ENCODE data around the gene DUSP7. TPM values are rescaled to one million over a fixed set of nuclear protein-coding genes. Genes with fewer than 3 reads are reported as not detected.

Gene DUSP7
- polyA plus RNA-seq, 1 of the 3 experiments (the other 2 are of a cell fraction): 25.8 TPM

DNA sequence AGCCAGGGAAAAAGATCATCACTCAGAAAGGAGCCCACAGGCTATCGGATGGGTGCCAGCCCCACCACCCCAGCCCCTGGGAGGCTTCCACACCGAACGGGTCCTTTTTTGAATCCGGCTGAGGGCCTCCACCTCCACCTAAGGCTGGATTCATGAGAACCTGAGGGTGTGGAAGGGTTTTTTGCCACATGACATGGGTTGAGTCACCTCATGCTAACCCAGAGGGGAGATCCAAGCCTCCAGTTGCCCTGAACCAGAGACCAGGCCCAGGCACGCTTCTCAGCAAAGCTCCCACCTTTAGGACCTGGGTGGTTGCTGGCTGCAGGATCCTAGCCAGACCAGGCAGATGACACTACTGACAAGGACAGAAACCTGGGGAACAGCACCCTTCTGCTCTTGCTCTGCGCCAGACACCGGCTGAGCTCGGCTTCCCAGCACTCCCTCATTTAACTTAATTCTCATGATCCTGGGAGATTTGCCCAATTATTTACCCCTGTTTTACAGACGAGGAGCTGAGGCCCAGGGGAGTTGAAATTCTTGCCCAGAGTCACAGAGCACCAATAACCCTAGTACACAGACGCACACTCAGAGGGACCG is 25.6 kb downstream of the DUSP7 start (continued):
- TF ChIP-seq RFX5 (IDR thresholded peaks at IDR 0.05; ENCODE audit: low read length): no peak
- TF ChIP-seq FOSL2 (IDR thresholded peaks at IDR 0.05; ENCODE audit: borderline replicate concordance, low read depth): no peak
- TF ChIP-seq, protein P1, sequence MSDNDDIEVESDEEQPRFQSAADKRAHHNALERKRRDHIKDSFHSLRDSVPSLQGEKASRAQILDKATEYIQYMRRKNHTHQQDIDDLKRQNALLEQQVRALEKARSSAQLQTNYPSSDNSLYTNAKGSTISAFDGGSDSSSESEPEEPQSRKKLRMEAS (IDR thresholded peaks at IDR 0.05; ENCODE audit: low read depth): no peak
- TF ChIP-seq MEF2A (IDR thresholded peaks at IDR 0.05; ENCODE audit: borderline replicate concordance, low read depth): no peak

DNA sequence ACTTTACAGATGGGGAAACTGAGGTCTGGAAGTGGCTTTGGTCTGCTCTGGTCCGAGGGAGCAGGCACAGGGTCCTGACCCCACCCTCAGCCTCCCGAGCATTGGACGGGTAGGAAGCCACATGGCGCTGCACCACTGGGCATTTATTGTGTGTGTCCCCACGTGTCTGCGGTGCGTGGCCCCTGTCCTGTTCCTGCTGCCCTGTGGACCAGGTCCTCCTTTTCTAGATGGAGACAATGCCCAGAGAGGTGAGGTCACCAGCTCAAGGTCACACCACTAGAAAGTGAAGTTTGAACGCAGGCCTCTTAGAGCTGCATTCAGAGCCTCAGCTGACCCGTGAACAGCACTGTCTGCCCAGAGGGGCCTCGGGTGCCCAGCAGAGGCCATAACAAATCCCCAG is 26.8 kb downstream of the DUSP7 start:
- Histone ChIP-seq H3K4me3 (ENCODE audit: low read depth in 2 of 2, low read length in 1 of 2) (no peak overlapping the region), H3K27ac (ENCODE audit: low read depth in 2 of 2, low read length in 1 of 2) (peak overlapping the region in 1 of 2 experiments; percentile 100; a peak in 2 of 4 replicates), H4K20me1 (ENCODE audit: insufficient read depth) (no peaks in the 10 kb centered on the region), H3K9ac (no peak overlapping the region), H2AFZ (ENCODE audit: low read depth) (no peak overlapping the region), H3K4me1 (ENCODE audit: control insufficient read depth in 1 of 2, insufficient read depth in 2 of 2, low read depth in 1 of 2, low read length in 1 of 2) (peaks cover 0 to 83% of the 10 kb centered on the region in 2 experiments; a peak in 2 of 4 replicates), H3K9me2 (no peaks in the 10 kb centered on the region), H3K4me2 (no peak overlapping the region), H3F3A (replicated peaks; ENCODE audit: insufficient read depth) (no peaks in the 10 kb centered on the region), H3K36me3 (replicated peaks in 1 of 2; ENCODE audit: control insufficient read depth in 1 of 2, insufficient read depth in 2 of 2, low read length in 1 of 2) (no peaks in the 10 kb centered on the region), H3K79me2 (ENCODE audit: insufficient read depth) (no peaks in the 10 kb centered on the region), H3K9me3 (no peaks in the 10 kb centered on the region), H3K27me3 (ENCODE audit: insufficient read depth) (no peaks in the 10 kb centered on the region)
- no peak for TF ChIP-seq GATA2 (CRISPR knock-in tag; IDR thresholded peaks at IDR 0.05)
- TF ChIP-seq MXI1 (IDR thresholded peaks at IDR 0.05; ENCODE audit: low read depth, low read length): 0 out of 2 replicates have a peak, but pooled peaks have one; percentile 54
- TF ChIP-seq, protein P2, sequence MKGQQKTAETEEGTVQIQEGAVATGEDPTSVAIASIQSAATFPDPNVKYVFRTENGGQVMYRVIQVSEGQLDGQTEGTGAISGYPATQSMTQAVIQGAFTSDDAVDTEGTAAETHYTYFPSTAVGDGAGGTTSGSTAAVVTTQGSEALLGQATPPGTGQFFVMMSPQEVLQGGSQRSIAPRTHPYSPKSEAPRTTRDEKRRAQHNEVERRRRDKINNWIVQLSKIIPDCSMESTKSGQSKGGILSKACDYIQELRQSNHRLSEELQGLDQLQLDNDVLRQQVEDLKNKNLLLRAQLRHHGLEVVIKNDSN (IDR thresholded peaks at IDR 0.05; ENCODE audit: borderline replicate concordance, low read depth): no peak
- TF ChIP-seq, protein P3, sequence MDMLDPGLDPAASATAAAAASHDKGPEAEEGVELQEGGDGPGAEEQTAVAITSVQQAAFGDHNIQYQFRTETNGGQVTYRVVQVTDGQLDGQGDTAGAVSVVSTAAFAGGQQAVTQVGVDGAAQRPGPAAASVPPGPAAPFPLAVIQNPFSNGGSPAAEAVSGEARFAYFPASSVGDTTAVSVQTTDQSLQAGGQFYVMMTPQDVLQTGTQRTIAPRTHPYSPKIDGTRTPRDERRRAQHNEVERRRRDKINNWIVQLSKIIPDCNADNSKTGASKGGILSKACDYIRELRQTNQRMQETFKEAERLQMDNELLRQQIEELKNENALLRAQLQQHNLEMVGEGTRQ (IDR thresholded peaks at IDR 0.05; ENCODE audit: borderline replicate concordance, low read depth, low read length): no peak
- ChIA-PET CTCF (interaction anchor here (0.7 to 9.8 kb wide), 12 partner anchors 12 to 115 kb away, joined by 3 to 205 read pairs (median 6); partner anchors contain the start of gene DUSP7), POLR2A (interaction anchor here (1.0 to 9.4 kb wide), 17 partner anchors 9 to 250 kb away, joined by 3 to 218 read pairs (median 8); partner anchors contain the start of genes DUSP7 and RPL29)
- WGBS (ENCODE audit: low lambda C conversion rate): no CpG with 5 or more reads among the region's 10 CpGs
- DNase-seq: no peak

DNA sequence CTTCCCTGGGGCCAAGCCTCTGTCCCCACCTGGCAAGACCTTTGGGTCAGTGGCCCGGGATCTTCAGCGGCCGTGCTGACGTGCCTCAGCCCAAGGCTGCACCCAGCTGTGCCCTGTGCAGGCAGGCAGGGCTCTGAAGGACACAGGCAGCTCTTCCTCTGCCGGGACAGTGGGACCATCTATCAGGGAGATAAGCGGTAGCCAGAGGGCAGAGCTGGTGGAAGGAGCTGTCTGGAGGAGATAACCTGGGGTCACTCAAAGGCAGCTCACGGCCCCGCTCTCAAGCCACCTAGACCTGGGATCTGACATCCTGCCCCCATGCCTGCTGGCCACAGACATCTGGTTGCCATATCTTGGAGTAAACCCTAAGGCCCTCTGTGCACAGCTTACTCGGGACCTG is 27.3 kb downstream of the DUSP7 start:
- Histone ChIP-seq H3K4me3 (ENCODE audit: low read depth in 2 of 2, low read length in 1 of 2) (no peak overlapping the region), H2AFZ (ENCODE audit: low read depth) (no peak overlapping the region), H3K79me2 (ENCODE audit: insufficient read depth) (no peaks in the 10 kb centered on the region), H4K20me1 (ENCODE audit: insufficient read depth) (no peaks in the 10 kb centered on the region), H3K4me1 (ENCODE audit: control insufficient read depth in 1 of 2, insufficient read depth in 2 of 2, low read depth in 1 of 2, low read length in 1 of 2) (peaks cover 0 to 83% of the 10 kb centered on the region in 2 experiments; a peak in 2 of 4 replicates), H3K36me3 (replicated peaks in 1 of 2; ENCODE audit: control insufficient read depth in 1 of 2, insufficient read depth in 2 of 2, low read length in 1 of 2) (no peaks in the 10 kb centered on the region), H3K9ac (no peak overlapping the region), H3K4me2 (no peak overlapping the region), H3K27me3 (ENCODE audit: insufficient read depth) (no peaks in the 10 kb centered on the region), H3K9me2 (no peaks in the 10 kb centered on the region), H3K27ac (ENCODE audit: low read depth in 2 of 2, low read length in 1 of 2) (peak overlapping the region in 1 of 2 experiments; percentile 100; a peak in 2 of 4 replicates), H3K9me3 (no peaks in the 10 kb centered on the region), H3F3A (replicated peaks; ENCODE audit: insufficient read depth) (no peaks in the 10 kb centered on the region)
- peak; percentile 82 for DNase-seq
- ChIA-PET POLR2A (interaction anchor here (0.6 to 9.4 kb wide), 20 partner anchors 8 to 258 kb away, joined by 3 to 218 read pairs (median 6); partner anchors contain the start of genes DUSP7, GLYCTK and RPL29), CTCF (interaction anchor here (0.9 to 9.8 kb wide), 11 partner anchors 10 to 116 kb away, joined by 3 to 205 read pairs (median 7); partner anchors contain the start of gene DUSP7)
- WGBS (ENCODE audit: low lambda C conversion rate): 87% methylated on average over 5 of the region's 9 CpGs
- TF ChIP-seq RAD21 (IDR thresholded peaks at IDR 0.05; ENCODE audit: low read length): peak; percentile 12
- TF ChIP-seq RFX5 (IDR thresholded peaks at IDR 0.05; ENCODE audit: low read length): no peak
- peak; percentile 92 for TF ChIP-seq RCOR1 (IDR thresholded peaks at IDR 0.05; ENCODE audit: low read length)
- no peak; the same call in 1 of the 2 replicates for TF ChIP-seq SMC3 (IDR thresholded peaks at IDR 0.05; ENCODE audit: low read depth, low read length)
- TF ChIP-seq, protein P4, sequence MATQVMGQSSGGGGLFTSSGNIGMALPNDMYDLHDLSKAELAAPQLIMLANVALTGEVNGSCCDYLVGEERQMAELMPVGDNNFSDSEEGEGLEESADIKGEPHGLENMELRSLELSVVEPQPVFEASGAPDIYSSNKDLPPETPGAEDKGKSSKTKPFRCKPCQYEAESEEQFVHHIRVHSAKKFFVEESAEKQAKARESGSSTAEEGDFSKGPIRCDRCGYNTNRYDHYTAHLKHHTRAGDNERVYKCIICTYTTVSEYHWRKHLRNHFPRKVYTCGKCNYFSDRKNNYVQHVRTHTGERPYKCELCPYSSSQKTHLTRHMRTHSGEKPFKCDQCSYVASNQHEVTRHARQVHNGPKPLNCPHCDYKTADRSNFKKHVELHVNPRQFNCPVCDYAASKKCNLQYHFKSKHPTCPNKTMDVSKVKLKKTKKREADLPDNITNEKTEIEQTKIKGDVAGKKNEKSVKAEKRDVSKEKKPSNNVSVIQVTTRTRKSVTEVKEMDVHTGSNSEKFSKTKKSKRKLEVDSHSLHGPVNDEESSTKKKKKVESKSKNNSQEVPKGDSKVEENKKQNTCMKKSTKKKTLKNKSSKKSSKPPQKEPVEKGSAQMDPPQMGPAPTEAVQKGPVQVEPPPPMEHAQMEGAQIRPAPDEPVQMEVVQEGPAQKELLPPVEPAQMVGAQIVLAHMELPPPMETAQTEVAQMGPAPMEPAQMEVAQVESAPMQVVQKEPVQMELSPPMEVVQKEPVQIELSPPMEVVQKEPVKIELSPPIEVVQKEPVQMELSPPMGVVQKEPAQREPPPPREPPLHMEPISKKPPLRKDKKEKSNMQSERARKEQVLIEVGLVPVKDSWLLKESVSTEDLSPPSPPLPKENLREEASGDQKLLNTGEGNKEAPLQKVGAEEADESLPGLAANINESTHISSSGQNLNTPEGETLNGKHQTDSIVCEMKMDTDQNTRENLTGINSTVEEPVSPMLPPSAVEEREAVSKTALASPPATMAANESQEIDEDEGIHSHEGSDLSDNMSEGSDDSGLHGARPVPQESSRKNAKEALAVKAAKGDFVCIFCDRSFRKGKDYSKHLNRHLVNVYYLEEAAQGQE (IDR thresholded peaks at IDR 0.05; ENCODE audit: low read depth, low read length): no peak
- TF ChIP-seq, protein P1 (IDR thresholded peaks at IDR 0.05; ENCODE audit: low read depth): no peak
- TF ChIP-seq, protein P5, sequence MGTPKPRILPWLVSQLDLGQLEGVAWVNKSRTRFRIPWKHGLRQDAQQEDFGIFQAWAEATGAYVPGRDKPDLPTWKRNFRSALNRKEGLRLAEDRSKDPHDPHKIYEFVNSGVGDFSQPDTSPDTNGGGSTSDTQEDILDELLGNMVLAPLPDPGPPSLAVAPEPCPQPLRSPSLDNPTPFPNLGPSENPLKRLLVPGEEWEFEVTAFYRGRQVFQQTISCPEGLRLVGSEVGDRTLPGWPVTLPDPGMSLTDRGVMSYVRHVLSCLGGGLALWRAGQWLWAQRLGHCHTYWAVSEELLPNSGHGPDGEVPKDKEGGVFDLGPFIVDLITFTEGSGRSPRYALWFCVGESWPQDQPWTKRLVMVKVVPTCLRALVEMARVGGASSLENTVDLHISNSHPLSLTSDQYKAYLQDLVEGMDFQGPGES (IDR thresholded peaks at IDR 0.05; ENCODE audit: low read depth, low read length): no peak
- TF ChIP-seq FOXM1 (IDR thresholded peaks at IDR 0.05; ENCODE audit: low read depth): no peak
- TF ChIP-seq SIN3A (IDR thresholded peaks at IDR 0.05; ENCODE audit: borderline replicate concordance, low read depth, low read length): no peak
- peak; percentile 88 for TF ChIP-seq CHD2 (IDR thresholded peaks at IDR 0.05; ENCODE audit: low read length, partially characterized antibody)
